NB4 (cell line): ENCODE results near the gene TC2N.

Experiments
- MYC ChIP-seq: IDR thresholded peaks from 2 replicates; pipeline ENCODE4 v1.6.1; 2011; ENCODE audit warnings: low read depth, low read length
- POLR2A ChIP-seq: IDR thresholded peaks from 2 replicates; pipeline ENCODE4 v1.6.1; 2011; ENCODE audit warnings: mild to moderate bottlenecking; ENCODE audit not compliant: insufficient read length; ENCODE audit errors: extremely low read depth
- TF ChIP-seq, protein P1 (sequence below): IDR thresholded peaks from 2 replicates; pipeline ENCODE4 v1.6.1; 2011; ENCODE audit warnings: low read depth, low read length
- TF ChIP-seq, protein P2 (sequence below): IDR thresholded peaks from one replicate; pipeline ENCODE4 v1.5.1; 2012; ENCODE audit warnings: low read depth, low read length

DNA sequence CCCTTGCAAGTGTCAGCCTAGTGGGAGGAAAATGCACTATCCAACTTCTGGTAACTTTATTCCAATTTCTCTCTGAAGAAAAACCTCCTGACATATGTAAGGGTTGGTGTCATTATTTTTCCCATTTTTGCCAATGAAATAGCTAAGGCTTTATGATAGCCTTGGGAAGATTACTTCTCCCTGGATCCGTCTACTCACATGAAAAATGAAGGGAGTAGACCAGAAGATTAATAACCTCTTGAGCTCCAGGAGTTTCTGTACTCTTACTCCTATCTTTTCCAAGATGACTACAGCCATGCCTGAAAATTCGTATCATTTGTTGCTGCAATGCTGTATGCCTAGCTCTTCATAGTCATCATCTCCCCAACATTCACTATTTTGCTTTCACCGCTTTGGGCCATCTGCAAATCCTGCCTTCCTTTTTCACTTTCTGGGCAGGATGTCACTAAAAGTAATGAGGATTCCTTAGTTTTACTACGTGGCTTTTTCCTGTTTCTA is 18.8 kb downstream of the TC2N start:
- TF ChIP-seq POLR2A (no peak), MYC (no peak)
- TF ChIP-seq, protein P1, sequence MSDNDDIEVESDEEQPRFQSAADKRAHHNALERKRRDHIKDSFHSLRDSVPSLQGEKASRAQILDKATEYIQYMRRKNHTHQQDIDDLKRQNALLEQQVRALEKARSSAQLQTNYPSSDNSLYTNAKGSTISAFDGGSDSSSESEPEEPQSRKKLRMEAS = no peak
- TF ChIP-seq, protein P2, sequence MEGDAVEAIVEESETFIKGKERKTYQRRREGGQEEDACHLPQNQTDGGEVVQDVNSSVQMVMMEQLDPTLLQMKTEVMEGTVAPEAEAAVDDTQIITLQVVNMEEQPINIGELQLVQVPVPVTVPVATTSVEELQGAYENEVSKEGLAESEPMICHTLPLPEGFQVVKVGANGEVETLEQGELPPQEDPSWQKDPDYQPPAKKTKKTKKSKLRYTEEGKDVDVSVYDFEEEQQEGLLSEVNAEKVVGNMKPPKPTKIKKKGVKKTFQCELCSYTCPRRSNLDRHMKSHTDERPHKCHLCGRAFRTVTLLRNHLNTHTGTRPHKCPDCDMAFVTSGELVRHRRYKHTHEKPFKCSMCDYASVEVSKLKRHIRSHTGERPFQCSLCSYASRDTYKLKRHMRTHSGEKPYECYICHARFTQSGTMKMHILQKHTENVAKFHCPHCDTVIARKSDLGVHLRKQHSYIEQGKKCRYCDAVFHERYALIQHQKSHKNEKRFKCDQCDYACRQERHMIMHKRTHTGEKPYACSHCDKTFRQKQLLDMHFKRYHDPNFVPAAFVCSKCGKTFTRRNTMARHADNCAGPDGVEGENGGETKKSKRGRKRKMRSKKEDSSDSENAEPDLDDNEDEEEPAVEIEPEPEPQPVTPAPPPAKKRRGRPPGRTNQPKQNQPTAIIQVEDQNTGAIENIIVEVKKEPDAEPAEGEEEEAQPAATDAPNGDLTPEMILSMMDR = no peak
